Inflammatory macrophage (primary cell): ENCODE data around the gene TRMT2A.

Source experiments
- DNase-seq, 2 donors: peaks; one replicate each; pipeline ENCODE4 v3.0.0-alpha.2; 2020 to 2022

TRMT2A gene

GRCh38 chr22:20132686-20133246 lies 15.7 kb upstream of the TRMT2A start:
- DNase-seq = no peak

- DNase-seq = peak; percentile 47 to 67
Measured at GRCh38 chr22:20131859-20132685, 15.0 kb upstream of the TRMT2A start.

- peak; percentile 8 to 31 for DNase-seq
Measured at GRCh38 chr22:20131597-20131858, 14.5 kb upstream of the TRMT2A start, which contains the start of gene ZDHHC8. Gene ZDHHC8, plus strand, starts transcription at chr22:20131804. Its CDS starts 144 bp downstream, at chr22:20131948.

- DNase-seq = peak; percentile 68 to 80
Measured at GRCh38 chr22:20130731-20131596, 13.9 kb upstream of the TRMT2A start.

GRCh38 chr22:20130319-20130718 lies 13.3 kb upstream of the TRMT2A start:
- DNase-seq = no peak

GRCh38 chr22:20129747-20130014 lies 12.7 kb upstream of the TRMT2A start:
- DNase-seq = no peak

GRCh38 chr22:20128902-20129746 lies 12.1 kb upstream of the TRMT2A start:
- DNase-seq = peak in 1 of 2 donors; percentile 28

GRCh38 chr22:20128619-20128901 lies 11.5 kb upstream of the TRMT2A start:
- no peak for DNase-seq

- no peak for DNase-seq
Measured at GRCh38 chr22:20127869-20128618, 11.0 kb upstream of the TRMT2A start.

- no peak for DNase-seq
Measured at GRCh38 chr22:20127318-20127868, 10.4 kb upstream of the TRMT2A start.

- DNase-seq = no peak
Measured at GRCh38 chr22:20126284-20127029, 9.4 kb upstream of the TRMT2A start.

- DNase-seq = no peak
Measured at GRCh38 chr22:20125201-20126174, 8.5 kb upstream of the TRMT2A start.

- no peak for DNase-seq
Measured at GRCh38 chr22:20124083-20124787, 7.2 kb upstream of the TRMT2A start.

- DNase-seq = no peak
Measured at GRCh38 chr22:20123366-20124082, 6.5 kb upstream of the TRMT2A start.

GRCh38 chr22:20121856-20122415 lies 4.9 kb upstream of the TRMT2A start:
- no peak for DNase-seq

- DNase-seq = no peak
Measured at GRCh38 chr22:20118300-20119020, 1.4 kb upstream of the TRMT2A start.

- peak; percentile 52 to 68 for DNase-seq
Measured at GRCh38 chr22:20117633-20118299, 740 bp upstream of the TRMT2A start.
